T-helper 17 cell (primary cell): ENCODE data around the gene SRGAP2C. TPM values are rescaled to one million over a fixed set of nuclear protein-coding genes. Genes with fewer than 3 reads are reported as not detected.
"Not testable (repeated sequence)": the region's sequence is repeated elsewhere in the genome, so short reads cannot be mapped to it uniquely, and the experiment has no call there.

Source experiments
- ATAC-seq: fragments of 150-1000 bp; cut with Tn5 transposase; 2 replicates; pipeline ENCODE4 v1.10.0; 2021; ENCODE audit warnings: mild to moderate bottlenecking, moderate library complexity
- DNase-seq, 3 donors: peaks; one replicate each; pipeline versions ENCODE4 v3.0.0 to v3.0.0-alpha.2; 2020 to 2021
- H3K9me3 ChIP-seq: one replicate; pipeline ENCODE4 v1.7.0; 2013; ENCODE audit warnings: low read length, mild to moderate bottlenecking; ENCODE audit not compliant: control insufficient read depth, poor library complexity, severe bottlenecking
- H3K27ac Mint-ChIP-seq: one replicate; pipeline ENCODE4 v1.8.0; 2022; ENCODE audit warnings: mild to moderate bottlenecking, moderate library complexity, mixed read lengths
- H3K27me3 Mint-ChIP-seq: one replicate; pipeline ENCODE4 v1.8.0; 2022; ENCODE audit warnings: mixed read lengths
- H3K36me3 Mint-ChIP-seq: one replicate; pipeline ENCODE4 v1.8.0; 2022; ENCODE audit warnings: low read depth, mixed read lengths
- H3K4me1 Mint-ChIP-seq: one replicate; pipeline ENCODE4 v1.8.0; 2022; ENCODE audit warnings: mild to moderate bottlenecking, mixed read lengths
- H3K4me3 Mint-ChIP-seq: one replicate; pipeline ENCODE4 v1.8.0; 2022; ENCODE audit warnings: mild to moderate bottlenecking, moderate library complexity, mixed read lengths
- total RNA-seq, 4 donors: library from RNA in 2 of 4; stranded (reverse) in 2 of 4; gene quantifications; one replicate each; pipeline ENCODE4 v1.2.3 and lab custom pipeline; 2022 to 2026

SRGAP2C gene
- total RNA-seq, 2 donors from 2014 or later = 19.7 to 31.7 TPM

- ATAC-seq, H3K9me3 ChIP-seq, H3K4me1 Mint-ChIP-seq, H3K27ac Mint-ChIP-seq, DNase-seq, H3K36me3 Mint-ChIP-seq, H3K27me3 Mint-ChIP-seq: not testable (repeated sequence)
- peak overlapping the region; percentile 8 for H3K4me3 Mint-ChIP-seq
Measured at GRCh38 chr1:121401375-121401955, 216.7 kb downstream of the SRGAP2C start.

- H3K27ac Mint-ChIP-seq, ATAC-seq, H3K27me3 Mint-ChIP-seq: not testable (repeated sequence)
Measured at GRCh38 chr1:121403254-121403653, 218.5 kb downstream of the SRGAP2C start.

DNA sequence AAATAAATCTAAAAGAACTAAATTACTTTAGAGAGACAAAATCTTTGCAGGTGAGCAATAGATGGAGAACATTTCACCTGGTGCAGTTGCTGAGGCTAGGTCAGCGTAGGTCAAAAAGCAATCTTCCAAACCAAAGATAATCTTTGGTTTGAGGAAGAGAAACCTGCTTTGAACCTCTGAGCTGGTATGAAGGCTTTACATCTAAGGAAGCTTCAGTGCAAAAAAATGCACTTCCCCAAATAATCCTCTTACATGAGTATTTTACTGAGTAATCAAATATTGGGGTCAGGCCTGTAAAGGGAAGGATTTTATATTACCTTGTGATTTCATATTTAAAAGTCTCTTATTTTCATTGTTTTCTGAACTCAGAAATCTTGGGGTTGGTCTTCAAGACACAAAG lies 223.6 kb downstream of the SRGAP2C start:
- DNase-seq = no peak
- no peak for ATAC-seq
- no peak overlapping the region for H3K27ac Mint-ChIP-seq
- H3K4me3 Mint-ChIP-seq = no peak overlapping the region
- peaks cover 4% of the 10 kb centered on the region for H3K36me3 Mint-ChIP-seq
- H3K9me3 ChIP-seq = no peaks in the 10 kb centered on the region
- peaks cover 1% of the 10 kb centered on the region for H3K4me1 Mint-ChIP-seq
- no peaks in the 10 kb centered on the region for H3K27me3 Mint-ChIP-seq

More at GRCh38 chr1:121403254-121403653, 218.5 kb downstream of the SRGAP2C start:
- not testable (repeated sequence) for DNase-seq, H3K4me1 Mint-ChIP-seq, H3K36me3 Mint-ChIP-seq, H3K4me3 Mint-ChIP-seq, H3K9me3 ChIP-seq

GRCh38 chr1:121413821-121414220 lies 229.0 kb downstream of the SRGAP2C start:
- no peak overlapping the region for H3K4me3 Mint-ChIP-seq
- H3K4me1 Mint-ChIP-seq = peaks cover 10% of the 10 kb centered on the region
- no peak for DNase-seq
- ATAC-seq = no peak
- H3K27ac Mint-ChIP-seq = no peak overlapping the region
- H3K9me3 ChIP-seq = no peaks in the 10 kb centered on the region
- peaks cover 4% of the 10 kb centered on the region for H3K36me3 Mint-ChIP-seq
- no peaks in the 10 kb centered on the region for H3K27me3 Mint-ChIP-seq

DNA sequence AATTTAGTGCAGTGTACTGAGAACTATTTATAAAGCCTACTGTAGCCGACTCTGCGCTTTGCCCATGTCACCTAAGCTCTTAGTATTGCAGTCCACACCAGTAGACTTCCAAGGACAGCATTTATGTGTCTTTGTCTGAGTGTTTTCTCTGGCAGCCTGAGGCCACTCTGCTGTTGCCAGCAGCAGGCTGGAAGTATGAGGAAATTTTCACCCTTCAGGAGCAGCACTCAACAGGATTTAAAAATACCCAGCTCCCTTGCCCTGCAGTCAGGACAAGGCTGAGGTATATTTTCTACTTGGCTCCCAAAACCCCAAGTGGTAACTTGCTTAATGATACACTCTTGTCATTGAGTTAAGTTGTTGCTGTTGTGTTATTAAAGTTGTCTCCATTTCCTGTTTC lies 230.1 kb downstream of the SRGAP2C start:
- H3K4me1 Mint-ChIP-seq = peaks cover 10% of the 10 kb centered on the region

GRCh38 chr1:121417325-121417923 lies 232.6 kb downstream of the SRGAP2C start:
- no peaks in the 10 kb centered on the region for H3K9me3 ChIP-seq
- no peak for ATAC-seq
- Mint-ChIP-seq H3K4me1 (peaks cover 10% of the 10 kb centered on the region), H3K27me3 (no peaks in the 10 kb centered on the region), H3K27ac (no peak overlapping the region), H3K36me3 (peaks cover 2% of the 10 kb centered on the region), H3K4me3 (no peak overlapping the region)
- DNase-seq = no peak

More for the DNA sequence above, 230.1 kb downstream of the SRGAP2C start:
- ATAC-seq (no peak), DNase-seq (no peak)
- H3K27me3 Mint-ChIP-seq = no peaks in the 10 kb centered on the region
- H3K9me3 ChIP-seq = no peaks in the 10 kb centered on the region
- peak overlapping the region; percentile 22 for H3K4me3 Mint-ChIP-seq
- H3K27ac Mint-ChIP-seq = no peak overlapping the region
- peaks cover 4% of the 10 kb centered on the region for H3K36me3 Mint-ChIP-seq

GRCh38 chr1:121418369-121419049 lies 233.7 kb downstream of the SRGAP2C start:
- ATAC-seq (no peak), DNase-seq (no peak)
- Mint-ChIP-seq H3K4me1 (peaks cover 7% of the 10 kb centered on the region), H3K27ac (peak overlapping the region; percentile 56), H3K4me3 (no peak overlapping the region), H3K36me3 (no peaks in the 10 kb centered on the region), H3K27me3 (no peaks in the 10 kb centered on the region)
- H3K9me3 ChIP-seq = no peaks in the 10 kb centered on the region

- H3K27ac Mint-ChIP-seq = peak overlapping the region; percentile 56
Measured at GRCh38 chr1:121419050-121419615, 234.4 kb downstream of the SRGAP2C start.

GRCh38 chr1:121421490-121421889 lies 236.7 kb downstream of the SRGAP2C start:
- ATAC-seq, H3K4me1 Mint-ChIP-seq, H3K9me3 ChIP-seq, H3K27ac Mint-ChIP-seq, DNase-seq, H3K27me3 Mint-ChIP-seq, H3K36me3 Mint-ChIP-seq: not testable (repeated sequence)
- H3K4me3 Mint-ChIP-seq = peak overlapping the region; percentile 7

More at GRCh38 chr1:121419050-121419615, 234.4 kb downstream of the SRGAP2C start:
- H3K4me1 Mint-ChIP-seq, DNase-seq, H3K9me3 ChIP-seq, H3K27me3 Mint-ChIP-seq, H3K36me3 Mint-ChIP-seq, H3K4me3 Mint-ChIP-seq, ATAC-seq: not testable (repeated sequence)

GRCh38 chr1:121423956-121424355 lies 239.2 kb downstream of the SRGAP2C start:
- not testable (repeated sequence) for H3K9me3 ChIP-seq, H3K27me3 Mint-ChIP-seq, ATAC-seq, H3K4me1 Mint-ChIP-seq, H3K4me3 Mint-ChIP-seq, H3K27ac Mint-ChIP-seq, H3K36me3 Mint-ChIP-seq, DNase-seq

GRCh38 chr1:121433517-121433916 lies 248.7 kb downstream of the SRGAP2C start:
- H3K9me3 ChIP-seq, H3K36me3 Mint-ChIP-seq, H3K27me3 Mint-ChIP-seq, H3K4me1 Mint-ChIP-seq, H3K4me3 Mint-ChIP-seq, ATAC-seq, H3K27ac Mint-ChIP-seq, DNase-seq: not testable (repeated sequence)

DNA sequence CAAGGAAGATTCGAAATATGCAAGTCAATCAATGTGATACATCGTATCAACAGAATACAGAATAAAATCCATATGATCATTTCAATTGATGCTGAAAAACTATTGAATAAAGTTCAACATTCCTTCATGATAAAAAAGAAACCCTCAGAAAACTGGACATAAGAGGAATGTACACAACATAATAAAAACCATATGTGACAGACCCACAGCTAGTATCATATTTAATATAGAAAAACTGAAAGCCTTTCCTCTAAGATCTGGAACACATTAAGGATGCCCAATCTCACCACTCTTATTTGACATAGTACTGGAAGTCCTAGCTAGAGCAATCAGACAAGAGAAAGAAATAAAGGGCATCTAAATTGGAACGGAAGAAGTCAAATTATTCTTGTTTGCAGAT lies 254.1 kb downstream of the SRGAP2C start:
- not testable (repeated sequence) for ATAC-seq, H3K4me1 Mint-ChIP-seq, H3K4me3 Mint-ChIP-seq, DNase-seq, H3K27me3 Mint-ChIP-seq, H3K27ac Mint-ChIP-seq, H3K36me3 Mint-ChIP-seq, H3K9me3 ChIP-seq

- H3K9me3 ChIP-seq = no peaks in the 10 kb centered on the region
- H3K36me3 Mint-ChIP-seq = peaks cover 2% of the 10 kb centered on the region
- H3K4me1 Mint-ChIP-seq = peaks cover 4% of the 10 kb centered on the region
- no peaks in the 10 kb centered on the region for H3K27me3 Mint-ChIP-seq
- H3K27ac Mint-ChIP-seq = no peak overlapping the region
- no peak for ATAC-seq
- DNase-seq = no peak
- no peak overlapping the region for H3K4me3 Mint-ChIP-seq
Measured at GRCh38 chr1:121440993-121441392, 256.2 kb downstream of the SRGAP2C start.
